HCT116 (cell line): ENCODE results near the gene GPR63. TPM values are rescaled to one million over a fixed set of nuclear protein-coding genes. Genes with fewer than 3 reads are reported as not detected.

Source experiments
- ATAC-seq: fragments of 200-7000 bp; cut with Tn5 transposase; 2 replicates; pipeline ENCODE4 v1.9.1; 2020; ENCODE audit warnings: mild to moderate bottlenecking, moderate library complexity
- BruUV-seq: library from RNA; stranded (reverse); fragments of 400-500 nt; replicated peaks from 2 replicates; lab custom pipeline; 2021; lab: Mats Ljungman, UMichigan
- CTCF ChIA-PET: fragments of 300-600 bp; sonication (Branson Sonifier 250); formaldehyde crosslinking; loops from one replicate; lab custom pipeline; 2021; ENCODE audit warnings: antibody characterized with exemption; lab: Charles Lee
- POLR2A ChIA-PET: fragments of 300-600, 350-600 bp; sonication (Branson Sonifier 250); formaldehyde crosslinking; loops from one replicate; lab custom pipeline; 2021; ENCODE audit warnings: antibody characterized with exemption; lab: Charles Lee
- RAD21 ChIA-PET, 2 experiments: fragments of 300-600 bp; sonication (Branson Sonifier 250); formaldehyde crosslinking; loops; one replicate each; lab custom pipeline; 2023; ENCODE audit warnings: low total read pairs in 2 of 2; ENCODE audit not compliant: uncharacterized antibody in 2 of 2, unreplicated experiment in 2 of 2, low non-redundant PET in 1 of 2; lab: Charles Lee
- DNase-seq: peaks from one replicate; pipeline ENCODE4 v3.0.0-alpha.2; 2010; ENCODE audit warnings: low read depth, low spot score
- H2AFZ ChIP-seq: fragments of 200-600 bp; shearing (Covaris generic), sonication (generic); 2 replicates; pipeline ENCODE4 v1.6.1; 2017; ENCODE audit warnings: low read depth, mixed run types, mixed read lengths, antibody characterized with exemption, low read length; ENCODE audit not compliant: poor library complexity, severe bottlenecking
- H3K27ac ChIP-seq: 2 replicates; pipeline ENCODE4 v1.5.1; 2012; ENCODE audit warnings: low read depth, low read length
- H3K27me3 ChIP-seq: fragments of 200-600 bp; sonication (generic); 2 replicates; pipeline ENCODE4 v1.6.1; 2016; ENCODE audit warnings: mixed run types, low read length, mixed read lengths; ENCODE audit not compliant: insufficient read depth
- H3K36me3 ChIP-seq, 2 experiments: fragments of 200-500 bp in 1 of 2; fragments of 200-600 bp in 1 of 2; sonication (Bioruptor generic) in 1 of 2; sonication (generic) in 1 of 2; 2 replicates each; pipeline versions ENCODE4 v1.5.1 to v1.6.1; 2014 to 2016; ENCODE audit warnings: low read length in 2 of 2, inconsistent platforms in 1 of 2, mixed read lengths in 1 of 2, mixed run types in 1 of 2; ENCODE audit not compliant: insufficient read depth in 2 of 2, control insufficient read depth in 1 of 2
- H3K4me1 ChIP-seq, 2 experiments: fragments of 200-600 bp in 1 of 2; sonication (generic) in 1 of 2; 2 replicates each; pipeline versions ENCODE4 v1.5.1 to v1.6.1; 2012 to 2017; ENCODE audit warnings: low read length in 2 of 2, inconsistent platforms in 1 of 2, mild to moderate bottlenecking in 1 of 2, mixed read lengths in 1 of 2, mixed run types in 1 of 2, moderate library complexity in 1 of 2; ENCODE audit not compliant: insufficient read depth in 2 of 2, control insufficient read depth in 1 of 2
- H3K4me2 ChIP-seq: fragments of 200-600 bp; sonication (generic); 2 replicates; pipeline ENCODE4 v1.6.1; 2017; ENCODE audit warnings: mixed run types, low read length, mixed read lengths
- H3K4me3 ChIP-seq, 2 experiments: fragments of 200-600 bp in 1 of 2; sonication (generic) in 1 of 2; replicated peaks in 1 of 2; 2 replicates each; pipeline ENCODE4 v1.5.1; 2011 to 2016; ENCODE audit warnings: low read length in 2 of 2, control low read depth in 1 of 2, low read depth in 1 of 2, mild to moderate bottlenecking in 1 of 2, mixed read lengths in 1 of 2, mixed run types in 1 of 2
- H3K79me2 ChIP-seq: fragments of 200-600 bp; sonication (generic); 2 replicates; pipeline ENCODE4 v1.6.1; 2017; ENCODE audit warnings: mild to moderate bottlenecking, mixed run types, low read length, moderate library complexity, mixed read lengths; ENCODE audit not compliant: insufficient read depth
- H3K9ac ChIP-seq: fragments of 200-600 bp; sonication (generic); 2 replicates; pipeline ENCODE4 v1.6.1; 2016; ENCODE audit warnings: low read length, mixed read lengths
- H3K9me2 ChIP-seq: fragments of 200-600 bp; sonication (generic), shearing (Covaris generic); 2 replicates; pipeline ENCODE4 v1.6.1; 2017; ENCODE audit warnings: mixed run types, mild to moderate bottlenecking, moderate library complexity; ENCODE audit not compliant: insufficient read depth
- H3K9me3 ChIP-seq, 2 experiments: fragments of 200-500 bp in 1 of 2; fragments of 200-600 bp in 1 of 2; sonication (Bioruptor generic) in 1 of 2; sonication (generic) in 1 of 2; 2 replicates each; pipeline ENCODE4 v1.6.1; 2014 to 2017; ENCODE audit warnings: low read length in 2 of 2, mixed read lengths in 2 of 2, inconsistent platforms in 1 of 2, low read depth in 1 of 2, mild to moderate bottlenecking in 1 of 2, mixed run types in 1 of 2, moderate library complexity in 1 of 2; ENCODE audit not compliant: control insufficient read depth in 1 of 2, insufficient read depth in 1 of 2
- H4K20me1 ChIP-seq: fragments of 200-600 bp; sonication (generic), shearing (Covaris generic); 2 replicates; pipeline ENCODE4 v1.6.1; 2017; ENCODE audit warnings: mixed run types, mild to moderate bottlenecking, moderate library complexity; ENCODE audit not compliant: insufficient read depth
- ATF3 ChIP-seq: IDR thresholded peaks from 2 replicates; pipeline ENCODE4 v1.6.1; 2012
- CEBPB ChIP-seq: IDR thresholded peaks from 2 replicates; pipeline ENCODE4 v1.6.1; 2012; ENCODE audit warnings: low read depth
- CTCF ChIP-seq, 3 experiments: fragments of 200-600 bp in 1 of 3; sonication (generic) in 1 of 3; IDR thresholded peaks in 2 of 3; conservative IDR thresholded peaks in 1 of 3; 2 replicates each; pipeline ENCODE4 v1.5.1; 2012 to 2017; ENCODE audit warnings: low read depth in 2 of 3, low read length in 2 of 3, antibody characterized with exemption in 1 of 3, borderline replicate concordance in 1 of 3, control low read depth in 1 of 3, mild to moderate bottlenecking in 1 of 3, mixed read lengths in 1 of 3, mixed run types in 1 of 3, moderate library complexity in 1 of 3; ENCODE audit not compliant: insufficient read depth in 1 of 3
- EGR1 ChIP-seq: IDR thresholded peaks from 2 replicates; pipeline ENCODE4 v1.6.1; 2012; ENCODE audit warnings: low read depth
- ELF1 ChIP-seq: IDR thresholded peaks from 2 replicates; pipeline ENCODE4 v1.6.1; 2012; ENCODE audit warnings: low read depth, borderline replicate concordance
- EZH2 ChIP-seq: fragments of 200-600 bp; sonication (generic); IDR thresholded peaks from 2 replicates; pipeline ENCODE4 v1.6.1; 2017; ENCODE audit warnings: antibody characterized with exemption, mixed run types
- FOSL1 ChIP-seq: IDR thresholded peaks from 2 replicates; pipeline ENCODE4 v1.6.1; 2012; ENCODE audit warnings: low read depth
- JUND ChIP-seq: IDR thresholded peaks from 2 replicates; pipeline ENCODE4 v1.6.1; 2012
- MAX ChIP-seq: IDR thresholded peaks from 2 replicates; pipeline ENCODE4 v1.6.1; 2012
- POLR2A ChIP-seq: IDR thresholded peaks from 2 replicates; pipeline ENCODE4 v1.7.0; 2011; ENCODE audit warnings: borderline replicate concordance; ENCODE audit not compliant: insufficient read depth, insufficient read length; ENCODE audit errors: extremely low read depth
- POLR2AphosphoS5 ChIP-seq: IDR thresholded peaks from 2 replicates; pipeline ENCODE4 v1.6.1; 2011; ENCODE audit warnings: mild to moderate bottlenecking, low read depth, low read length, moderate library complexity
- RAD21 ChIP-seq: IDR thresholded peaks from 2 replicates; pipeline ENCODE4 v1.6.1; 2012; ENCODE audit warnings: low read depth, mild to moderate bottlenecking
- REST ChIP-seq: IDR thresholded peaks from 2 replicates; pipeline ENCODE4 v1.6.1; 2012; ENCODE audit warnings: low read depth
- SIN3A ChIP-seq: IDR thresholded peaks from 2 replicates; pipeline ENCODE4 v1.6.1; 2012; ENCODE audit warnings: low read depth
- SP1 ChIP-seq: IDR thresholded peaks from 2 replicates; pipeline ENCODE4 v1.6.1; 2012; ENCODE audit warnings: low read depth
- YY1 ChIP-seq: IDR thresholded peaks from 2 replicates; pipeline ENCODE4 v1.6.1; 2011; ENCODE audit warnings: low read length, low read depth, moderate library complexity, mild to moderate bottlenecking; ENCODE audit not compliant: insufficient replicate concordance; ENCODE audit errors: extremely low read depth
- ZFX ChIP-seq: fragments of 450-650 bp; IDR thresholded peaks from 2 replicates; pipeline ENCODE4 v1.6.1; 2017
- intact Hi-C: fragments of 100-400 bp; cut with micrococcal nuclease; formaldehyde crosslinking; loops from 2 replicates; pipeline ENCODE4 v1.10.0; 2022
- total RNA-seq: library from RNA; stranded (reverse); gene quantifications from one replicate; pipeline ENCODE4 v1.2.1, GENCODE V29; 2021; ENCODE audit not compliant: unreplicated experiment

GPR63 gene
- total RNA-seq, 1 experiment from 2014 or later, result 3.5 TPM

GRCh38 chr6:96784650-96785049 lies 52.6 kb downstream of the GPR63 start:
- Histone ChIP-seq H2AFZ (no peak overlapping the region), H3K4me3 (no peak overlapping the region), H3K9ac (no peak overlapping the region), H3K4me2 (no peak overlapping the region), H3K27me3 (no peaks in the 10 kb centered on the region), H3K36me3 (no peaks in the 10 kb centered on the region), H3K4me1 (no peaks in the 10 kb centered on the region), H3K9me3 (no peaks in the 10 kb centered on the region), H4K20me1 (no peaks in the 10 kb centered on the region), H3K9me2 (no peaks in the 10 kb centered on the region), H3K79me2 (no peaks in the 10 kb centered on the region), H3K27ac (no peak overlapping the region)
- CTCF ChIA-PET, result no interaction called here
- DNase-seq (no peak), ATAC-seq (no peak)
- POLR2A ChIA-PET, result no interaction called here
- TF ChIP-seq ELF1, result no peak
- TF ChIP-seq CEBPB, result no peak
- no peak for TF ChIP-seq POLR2A
- TF ChIP-seq YY1, result no peak
- TF ChIP-seq JUND, result no peak
- TF ChIP-seq REST, result no peak
- TF ChIP-seq EGR1, result no peak
- TF ChIP-seq SP1, result no peak
- TF ChIP-seq ZFX, result no peak
- no peak for TF ChIP-seq EZH2
- no peak for TF ChIP-seq RAD21
- TF ChIP-seq FOSL1, result no peak
- TF ChIP-seq MAX, result no peak
- TF ChIP-seq ATF3, result no peak
- no peak for TF ChIP-seq POLR2AphosphoS5
- no peak for TF ChIP-seq CTCF (IDR thresholded peaks at IDR 0.05 in 2 of 3, conservative IDR thresholded peaks at IDR 0.05 in 1 of 3; ENCODE audit: borderline replicate concordance in 1 of 3, insufficient read depth in 1 of 3, low read depth in 2 of 3, low read length in 2 of 3)
- TF ChIP-seq SIN3A, result no peak
- BruUV-seq, result no TSS peak
- intact Hi-C loops, result no loop called here
- RAD21 ChIA-PET, result no interaction called here
